UCSD-AML1 (cell line): ENCODE data around the gene PCP4L1.
"Not testable (repeated sequence)": the region's sequence is repeated elsewhere in the genome, so short reads cannot be mapped to it uniquely, and the experiment has no call there.

Source experiments
- DNase-seq: peaks from one replicate; lab custom pipeline; 2025; ENCODE audit not compliant: unreplicated experiment; lab: John Stamatoyannopoulos, UW

The PCP4L1 gene

GRCh38 chr1:161311595-161312181, 53.1 kb downstream of the PCP4L1 start:
- no peak for DNase-seq

DNA sequence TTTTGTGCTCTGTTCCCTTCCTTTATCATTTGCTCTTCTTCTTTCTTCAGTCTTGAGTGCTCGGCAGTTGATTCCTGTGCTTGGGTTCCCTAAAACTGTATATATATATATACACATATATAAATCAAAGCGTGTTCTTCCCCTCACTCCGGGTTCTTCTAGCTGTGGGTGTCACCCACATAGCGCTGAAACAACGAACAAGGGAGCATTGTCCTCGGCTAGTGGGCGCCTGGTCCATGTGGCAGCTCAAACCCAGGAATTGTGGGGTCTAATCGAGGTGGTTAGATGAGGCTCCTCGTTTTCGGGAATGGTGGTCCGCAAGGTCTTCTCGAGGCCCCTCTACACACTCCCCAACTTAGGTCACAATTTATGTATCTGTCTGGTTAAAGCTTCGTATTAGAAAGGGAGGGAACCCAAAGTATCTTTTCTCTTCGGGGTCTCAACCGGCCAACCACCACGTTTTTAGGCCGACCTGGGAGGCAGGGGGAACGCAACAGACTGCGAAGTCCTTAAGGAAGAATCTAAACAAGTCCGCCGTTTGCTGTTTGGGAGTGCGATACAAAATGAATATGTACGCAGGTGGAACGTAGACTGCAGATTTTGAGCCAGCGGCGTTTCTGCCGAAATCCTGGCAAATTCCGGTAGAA, 55.1 kb downstream of the PCP4L1 start:
- DNase-seq = no peak

DNA sequence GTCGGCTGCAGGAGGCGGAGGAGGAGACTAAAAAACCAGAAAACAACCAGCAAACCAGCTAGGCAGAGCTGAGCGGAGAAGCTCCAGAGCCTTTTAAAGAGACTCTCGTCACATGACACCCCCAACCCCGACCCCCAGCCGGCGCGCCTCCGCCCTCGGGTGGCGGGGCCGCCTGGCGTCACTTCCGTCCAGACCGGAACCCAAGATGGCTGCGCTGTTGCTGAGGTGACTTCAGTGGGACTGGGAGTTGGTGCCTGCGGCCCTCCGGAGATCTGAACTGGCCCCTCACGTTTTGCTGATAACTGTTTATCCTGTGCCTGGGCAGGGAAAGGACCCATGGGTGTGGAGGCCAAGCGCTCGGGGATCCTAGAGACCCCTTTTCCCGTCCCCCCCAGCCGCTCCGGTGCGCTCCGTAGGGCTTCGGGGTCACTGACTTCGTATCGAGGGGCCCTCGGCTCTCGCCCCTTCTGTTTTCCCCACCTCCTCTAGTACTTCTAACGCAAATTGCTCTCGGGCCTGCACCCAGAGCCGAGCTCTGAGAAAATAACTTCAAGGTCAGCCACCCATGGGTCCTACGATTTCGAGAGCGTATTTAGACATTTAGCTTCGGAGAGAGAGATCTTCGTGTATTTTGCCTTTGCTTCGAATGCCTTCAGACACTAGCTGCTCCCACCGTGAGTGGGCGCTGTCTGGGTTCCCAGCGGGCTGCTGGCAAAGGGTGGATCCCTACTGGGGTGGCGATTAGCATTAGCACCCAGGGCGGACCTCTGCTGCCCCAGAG, 55.8 kb downstream of the PCP4L1 start, which contains the start of gene SDHC:
Gene SDHC, plus strand, starts transcription at position 181 of the 781 bp plus-strand sequence. Its CDS starts 25 bp downstream, at position 206.
- DNase-seq = peak; percentile 90

DNA sequence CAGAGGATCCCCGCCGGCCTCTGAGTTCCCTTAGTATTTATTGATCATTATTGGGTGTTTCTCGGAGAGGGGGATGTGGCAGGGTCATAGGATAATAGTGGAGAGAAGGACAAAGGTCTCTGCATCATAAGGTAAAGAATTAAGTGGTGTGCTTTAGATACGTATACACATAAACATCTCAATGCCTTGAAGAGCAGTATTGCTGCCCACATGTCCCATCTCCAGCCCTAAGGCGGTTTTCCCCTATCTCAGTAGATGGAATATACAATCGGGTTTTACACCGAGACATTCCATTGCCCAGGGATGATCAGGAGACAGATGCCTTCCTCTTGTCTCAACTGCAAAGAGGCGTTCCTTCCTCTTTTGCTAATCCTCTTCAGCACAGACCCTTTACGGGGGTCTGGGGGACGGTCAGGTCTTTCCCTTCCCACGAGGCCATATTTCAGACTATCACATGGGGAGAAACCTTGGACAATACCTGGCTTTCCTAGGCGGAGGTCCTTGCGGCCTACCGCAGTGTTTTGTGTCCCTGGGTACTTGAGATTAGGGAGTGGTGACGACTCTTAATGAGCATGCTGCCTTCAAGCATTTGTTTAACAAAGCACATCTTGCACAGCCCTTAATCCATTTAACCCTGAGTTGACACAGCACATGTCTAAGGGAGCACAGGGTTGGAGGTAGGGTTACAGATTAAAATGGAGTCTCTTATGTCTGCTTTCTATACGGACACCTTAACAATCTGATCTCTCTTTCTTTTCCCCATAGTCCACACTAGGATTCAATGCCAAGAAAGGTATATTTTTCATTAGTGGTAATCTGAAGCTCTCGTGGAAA, 57.5 kb downstream of the PCP4L1 start:
- DNase-seq = not testable (repeated sequence)

GRCh38 chr1:161324020-161324419, 65.5 kb downstream of the PCP4L1 start:
- DNase-seq = no peak

DNA sequence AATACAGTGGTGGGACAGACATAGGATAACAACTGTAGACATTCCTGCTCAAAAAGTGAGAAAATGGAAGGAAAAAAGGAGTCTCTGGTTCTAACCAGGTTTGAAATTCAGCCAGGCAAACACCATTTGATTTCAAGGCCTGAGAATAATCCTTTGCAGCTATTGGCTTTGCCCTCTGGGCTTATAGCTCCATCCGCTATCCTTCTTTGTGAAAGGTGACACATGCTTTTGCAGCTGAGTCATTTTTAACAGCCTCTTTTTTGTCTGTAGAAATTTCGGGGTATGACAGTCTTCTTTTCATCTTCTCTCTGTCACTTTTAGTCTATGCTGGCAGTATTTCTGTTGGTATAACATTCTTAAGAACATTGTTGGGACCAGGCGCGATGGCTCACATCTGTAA, 71.8 kb downstream of the PCP4L1 start:
- no peak for DNase-seq

DNA sequence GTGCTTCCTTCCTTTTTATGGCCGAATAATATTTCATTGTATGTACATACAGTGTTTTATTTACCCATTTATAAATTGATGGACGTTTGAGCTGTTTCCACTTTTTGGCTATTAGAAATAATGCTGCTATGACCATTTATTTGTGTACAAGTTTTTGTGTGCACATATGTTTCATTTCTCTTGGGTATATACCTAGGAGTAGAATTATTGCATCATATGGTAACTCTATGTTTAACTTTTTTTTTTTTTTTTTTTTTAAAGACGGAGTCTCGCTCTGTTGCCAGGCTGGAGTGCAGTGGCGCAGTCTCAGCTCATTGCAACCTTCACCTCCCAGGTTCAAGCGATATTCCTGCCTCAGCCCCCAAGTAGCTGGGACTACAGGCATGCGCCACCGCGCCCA, 74.6 kb downstream of the PCP4L1 start:
- DNase-seq = no peak
